MM.1S (cell line): ENCODE measurements around the gene TLE1.

ENCODE experiments used
- CTCF ChIP-seq: fragments of 300-600 bp; sonication (generic); IDR thresholded peaks from 2 replicates; pipeline ENCODE4 v1.5.1; 2016; ENCODE audit warnings: antibody characterized with exemption, low read length, mixed read lengths
- EZH2 ChIP-seq: fragments of 300-600 bp; sonication (generic); optimal IDR thresholded peaks from 2 replicates; pipeline ENCODE3; 2017; ENCODE audit warnings: low read depth, mild to moderate bottlenecking, antibody characterized with exemption, low read length, mixed read lengths
- EZH2phosphoT487 ChIP-seq: fragments of 300-600 bp; sonication (generic); IDR thresholded peaks from 2 replicates; pipeline ENCODE4 v1.6.1; 2018; ENCODE audit warnings: antibody characterized with exemption, low read length

GRCh38 chr9:81628897-81629296 is 60.5 kb downstream of the TLE1 start:
- no peak for TF ChIP-seq CTCF
- TF ChIP-seq EZH2: no peak
- TF ChIP-seq EZH2phosphoT487: no peak
